GM18498 (cell line): ENCODE data around the gene S1PR2.

Experiments used
- ATAC-seq: cut with Tn5 transposase; IDR thresholded peaks from one replicate; pipeline ENCODE4 v1.9.1; 2021; ENCODE audit warnings: mild to moderate bottlenecking, moderate library complexity; ENCODE audit not compliant: unreplicated experiment

S1PR2 gene

GRCh38 chr19:10230861-10231611, at the start of gene S1PR2:
S1PR2 (minus strand) TSS chr19:10231331; CDS start chr19:10224905, 6,426 bp downstream.
- peak; percentile 55 for ATAC-seq

DNA sequence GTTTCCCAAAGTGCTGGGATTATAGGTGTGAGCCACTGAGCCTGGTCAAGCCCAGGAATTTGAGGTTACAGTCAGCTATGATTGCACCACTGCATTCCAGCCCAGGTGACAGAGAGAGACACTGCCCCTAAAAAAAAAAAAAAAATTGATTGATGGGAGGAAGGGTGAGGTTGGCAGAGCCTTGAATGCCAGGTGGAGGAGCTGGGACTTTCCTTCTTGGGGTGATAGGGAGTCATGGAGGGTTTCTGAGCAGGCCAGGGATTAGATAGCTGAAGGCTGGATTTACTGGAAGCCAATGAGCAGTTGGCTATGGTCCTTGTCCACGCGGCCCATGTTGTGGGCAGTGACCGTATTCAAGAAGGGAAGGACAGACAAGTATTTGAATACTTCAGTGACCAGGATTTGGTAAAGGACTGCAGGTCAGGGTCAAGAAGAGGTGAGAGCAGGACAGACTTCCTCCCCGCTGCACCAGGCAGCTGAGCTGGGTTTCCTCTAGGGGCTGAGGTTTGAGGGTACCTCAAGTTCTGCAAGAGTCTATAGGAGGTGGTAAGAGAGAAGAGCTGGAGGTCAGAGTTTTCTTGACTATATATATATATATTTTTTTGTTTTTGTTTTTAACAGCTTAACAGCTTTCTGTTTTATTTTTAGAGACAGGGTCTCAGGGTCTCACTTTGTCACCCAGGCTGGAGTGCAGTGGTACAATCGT, 48.8 kb upstream of the S1PR2 start:
- ATAC-seq, result no peak

DNA sequence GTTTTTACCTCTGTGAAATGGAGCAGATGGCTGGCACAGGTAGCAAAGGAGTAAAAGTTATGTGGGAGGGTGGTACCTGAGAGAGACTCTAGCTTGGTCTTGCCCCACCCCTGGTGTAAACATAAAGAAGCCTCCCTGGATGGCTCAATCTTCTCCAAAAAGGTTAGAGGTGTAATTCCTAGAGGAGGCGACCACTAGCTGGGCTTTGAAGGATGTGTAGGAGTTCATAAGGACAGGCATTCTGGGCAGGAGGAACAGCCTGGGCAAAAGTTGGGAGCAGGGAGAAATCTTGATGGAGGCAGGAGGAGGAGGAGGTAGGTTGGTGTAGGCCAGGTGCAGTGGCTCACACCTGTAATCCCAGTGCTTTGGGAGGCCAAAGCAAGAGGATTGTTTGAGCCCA, 47.8 kb upstream of the S1PR2 start:
- ATAC-seq, result no peak

GRCh38 chr19:10277795-10278589, 46.9 kb upstream of the S1PR2 start:
- no peak for ATAC-seq

- no peak for ATAC-seq
These were observed 43.5 kb upstream of the S1PR2 start for GRCh38 chr19:10274589-10274988.

DNA sequence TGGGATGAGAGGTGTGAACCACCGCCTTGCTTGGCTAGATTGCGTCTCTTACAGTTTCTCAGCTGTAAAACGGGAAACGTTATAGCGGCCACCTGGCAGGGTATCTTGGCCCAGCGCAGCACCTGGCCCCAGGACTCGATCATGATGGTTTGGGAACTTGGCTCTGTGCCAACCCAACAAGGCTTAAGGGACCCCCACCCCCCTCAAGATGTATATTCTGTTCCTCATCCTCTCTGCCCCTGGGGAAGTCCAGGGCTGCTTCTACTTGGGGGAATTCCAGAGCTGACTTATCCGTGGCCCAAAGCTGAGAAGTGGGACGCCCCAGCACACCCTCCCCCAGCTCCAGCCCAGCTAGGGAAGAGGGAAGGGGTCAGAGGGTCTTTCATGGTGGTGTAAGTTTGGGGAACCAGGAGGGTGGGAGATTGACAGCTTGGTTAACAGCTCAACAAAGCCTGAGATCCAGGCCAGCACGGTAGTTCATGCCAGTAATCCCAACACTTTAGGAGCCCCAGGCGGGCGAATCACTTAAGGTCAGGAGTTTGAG, 40.5 kb upstream of the S1PR2 start:
- peak; percentile 19 for ATAC-seq

GRCh38 chr19:10270616-10271394, 39.7 kb upstream of the S1PR2 start, which contains the start of gene ICAM1:
ICAM1 (plus strand) TSS chr19:10271120; CDS start chr19:10271160, 40 bp downstream.
- ATAC-seq, result peak; percentile 47

DNA sequence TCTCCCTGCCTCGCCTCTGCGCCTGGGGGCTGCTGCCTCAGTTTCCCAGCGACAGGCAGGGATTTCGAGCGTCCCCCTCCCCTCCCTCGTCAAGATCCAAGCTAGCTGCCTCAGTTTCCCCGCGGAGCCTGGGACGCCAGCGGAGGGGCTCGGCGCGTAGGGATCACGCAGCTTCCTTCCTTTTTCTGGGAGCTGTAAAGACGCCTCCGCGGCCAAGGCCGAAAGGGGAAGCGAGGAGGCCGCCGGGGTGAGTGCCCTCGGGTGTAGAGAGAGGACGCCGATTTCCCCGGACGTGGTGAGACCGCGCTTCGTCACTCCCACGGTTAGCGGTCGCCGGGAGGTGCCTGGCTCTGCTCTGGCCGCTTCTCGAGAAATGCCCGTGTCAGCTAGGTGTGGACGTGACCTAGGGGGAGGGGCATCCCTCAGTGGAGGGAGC, 39.1 kb upstream of the S1PR2 start:
- peak; percentile 50 for ATAC-seq

GRCh38 chr19:10269333-10270179, 38.4 kb upstream of the S1PR2 start:
- ATAC-seq, result peak; percentile 46

DNA sequence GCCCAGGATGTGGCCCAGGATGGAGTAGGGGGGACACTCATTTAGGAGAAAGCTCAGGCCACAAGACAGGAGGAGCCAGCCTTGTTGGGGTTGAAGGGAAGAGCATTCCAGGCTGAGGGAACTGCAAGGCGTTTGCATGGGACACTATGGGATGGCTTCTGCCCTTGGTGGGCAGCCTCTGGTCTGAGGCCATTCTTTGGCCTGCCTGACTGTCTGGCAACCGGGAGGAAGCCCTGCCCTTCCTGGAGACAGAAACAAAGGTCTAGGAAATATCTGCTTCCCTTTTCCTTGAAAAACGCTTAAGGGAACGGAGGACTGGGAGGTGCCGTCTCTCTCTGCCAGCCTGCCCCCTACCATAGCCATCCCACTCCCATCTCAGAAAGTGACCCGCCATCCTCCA, 36.9 kb upstream of the S1PR2 start:
- ATAC-seq, result no peak

DNA sequence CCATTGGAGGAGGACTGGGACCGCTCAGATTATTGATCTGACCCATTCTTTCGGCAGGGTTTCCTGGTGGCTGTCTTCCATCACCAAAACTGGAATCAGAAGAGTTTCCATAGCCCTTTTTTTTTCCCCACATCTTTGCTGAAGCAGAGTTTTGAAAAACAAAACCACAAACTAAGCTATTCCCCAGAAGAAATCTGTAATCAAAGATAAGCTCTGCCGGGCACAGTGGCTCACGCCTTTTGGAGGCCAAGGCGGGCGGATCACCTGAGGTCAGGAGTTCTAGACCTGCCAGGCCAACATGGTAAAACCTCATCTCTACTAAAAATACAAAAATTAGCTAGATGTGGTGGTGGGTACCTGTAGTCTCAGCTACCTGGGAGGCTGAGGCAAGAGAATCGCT, 35.6 kb upstream of the S1PR2 start:
- no peak for ATAC-seq

DNA sequence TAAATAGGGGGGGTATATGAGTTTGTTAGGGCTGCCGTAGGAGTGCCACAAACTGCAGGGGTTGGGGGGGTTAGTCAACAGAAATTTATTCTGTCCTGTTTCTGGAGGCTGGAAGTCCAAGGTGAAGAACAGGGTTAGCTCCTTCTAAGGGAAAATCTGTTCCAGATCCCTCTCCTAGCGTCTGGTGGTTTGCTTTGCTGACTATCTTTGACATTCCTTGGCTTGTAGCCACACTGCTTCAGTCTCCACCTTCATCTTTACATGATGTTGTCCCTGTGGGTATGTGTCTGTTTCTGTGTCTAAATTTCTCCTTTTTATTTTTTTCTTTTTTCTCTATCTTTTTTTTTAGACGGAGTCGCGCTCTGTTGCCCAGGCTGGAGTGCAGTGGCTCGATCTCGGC, 31.6 kb upstream of the S1PR2 start:
- ATAC-seq, result no peak

DNA sequence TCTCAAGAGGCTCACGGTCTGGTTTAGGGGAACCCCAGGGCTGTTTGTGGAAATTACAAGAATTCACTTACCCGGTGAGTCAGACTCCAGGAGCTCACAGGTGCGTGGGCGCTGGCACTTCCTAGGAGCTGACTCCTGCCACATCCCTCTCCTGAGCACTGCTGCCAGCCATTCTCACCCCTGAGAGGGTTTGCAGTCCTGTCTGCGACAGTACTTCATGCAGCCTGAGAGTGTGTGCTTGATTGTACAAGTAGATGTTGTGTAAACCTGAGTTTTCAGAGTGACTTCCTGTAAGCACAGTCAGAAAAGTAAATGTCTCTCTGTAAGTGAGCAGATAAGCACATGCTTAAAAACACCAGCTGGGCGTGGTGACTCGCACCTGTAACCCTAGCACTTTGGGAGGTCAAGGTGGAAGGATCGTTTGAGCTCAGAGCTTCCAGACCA, 29.0 kb upstream of the S1PR2 start:
- ATAC-seq, result no peak

GRCh38 chr19:10259162-10259905, 28.2 kb upstream of the S1PR2 start:
- ATAC-seq, result no peak

DNA sequence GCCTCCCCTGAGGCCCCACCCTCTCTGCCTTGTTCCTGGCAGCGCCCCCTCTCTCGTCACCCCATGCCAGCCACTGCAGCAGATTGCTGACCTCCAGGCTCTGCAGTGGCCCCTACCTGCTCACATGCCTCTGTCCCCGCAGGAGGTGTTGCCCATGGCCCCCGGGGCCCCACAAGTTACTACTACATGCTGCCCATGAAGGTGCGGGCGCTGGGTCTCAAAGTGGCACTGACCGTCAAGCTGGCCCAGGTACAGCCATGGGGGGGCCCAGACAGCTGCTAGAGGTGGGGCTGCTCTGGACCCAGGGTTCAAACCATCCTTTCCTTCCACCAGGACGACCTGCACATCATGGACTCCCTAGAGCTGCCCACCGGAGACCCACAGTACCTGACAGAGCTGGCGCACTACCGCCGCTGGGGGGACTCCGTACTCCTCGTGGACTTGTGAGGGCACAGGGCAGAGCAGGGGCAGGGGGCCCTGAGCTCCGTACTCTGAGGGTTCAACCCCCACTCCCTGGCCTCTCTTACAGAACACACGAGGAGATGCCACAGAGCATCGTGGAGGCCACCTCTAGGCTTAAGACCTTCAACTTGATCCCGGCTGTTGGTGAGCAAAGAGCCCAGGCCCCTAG, 27.1 kb upstream of the S1PR2 start:
- ATAC-seq, result no peak

DNA sequence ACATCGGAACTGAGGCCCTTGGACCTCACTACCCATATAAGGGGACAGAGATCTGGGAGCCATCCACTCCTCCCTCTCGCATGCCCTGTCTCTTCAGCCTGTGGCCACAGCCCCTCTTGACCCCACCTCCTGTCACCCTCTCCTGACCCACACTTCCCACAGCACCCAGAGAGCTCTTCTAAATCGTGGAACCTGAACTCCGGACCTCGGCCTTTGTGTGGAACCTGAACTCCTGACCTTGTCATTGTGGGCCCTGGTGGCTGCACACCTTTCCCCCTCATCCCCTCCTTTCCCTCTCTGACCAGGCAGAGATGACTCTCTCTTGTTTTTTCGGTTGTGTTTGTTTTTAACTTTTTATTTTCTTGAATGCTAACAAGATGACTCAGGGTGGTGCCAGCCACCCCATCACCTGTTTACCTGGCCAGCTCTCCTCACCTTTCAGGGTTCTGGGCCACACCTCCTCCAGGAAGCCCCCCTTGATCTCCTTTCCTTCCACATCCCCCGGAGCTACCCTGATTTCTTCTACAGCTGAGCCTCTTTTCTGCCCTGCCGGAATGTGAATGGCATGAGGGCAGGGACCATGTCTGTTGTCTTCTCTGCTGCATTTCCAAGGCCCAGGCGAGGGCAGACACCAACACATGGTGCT, 26.0 kb upstream of the S1PR2 start:
- no peak for ATAC-seq

GRCh38 chr19:10256551-10256950, 25.4 kb upstream of the S1PR2 start:
- ATAC-seq, result no peak

DNA sequence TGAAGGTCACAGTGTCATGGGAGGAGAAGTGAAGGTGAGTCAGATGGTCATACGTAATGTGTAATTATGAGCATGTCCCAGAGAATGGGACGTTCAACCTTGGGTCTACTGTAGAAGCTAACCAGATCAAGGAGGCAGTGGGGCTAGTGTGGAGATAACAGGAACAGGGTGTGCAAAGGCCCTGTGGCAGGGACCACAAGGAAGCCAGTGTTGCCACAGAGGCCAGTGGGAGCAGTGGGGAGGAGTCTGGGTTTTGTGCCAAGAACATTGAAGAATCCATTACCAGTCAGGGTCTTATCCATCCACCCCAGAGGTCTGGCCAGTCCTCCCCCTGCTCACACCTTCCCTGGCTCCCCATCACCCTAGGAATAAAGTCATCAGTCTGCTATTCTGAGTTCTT, 24.2 kb upstream of the S1PR2 start:
- no peak for ATAC-seq
